ENCODE measurements around the gene KCNMB2.
"Not testable (repeated sequence)": the region's sequence is repeated elsewhere in the genome, so short reads cannot be mapped to it uniquely, and the experiment has no call there.

KCNMB2 gene

GRCh38 chr3:178536211-178537079 is at the start of gene KCNMB2:
Gene KCNMB2, plus strand, starts transcription at chr3:178536436.
- no peak for DNase-seq (ENCODE audit: low read depth)

GRCh38 chr3:178486903-178487302 is 49.3 kb upstream of the KCNMB2 start:
- DNase-seq (ENCODE audit: low read depth) = no peak

GRCh38 chr3:178487752-178488151 is 48.5 kb upstream of the KCNMB2 start:
- DNase-seq (ENCODE audit: low read depth) = no peak

DNA sequence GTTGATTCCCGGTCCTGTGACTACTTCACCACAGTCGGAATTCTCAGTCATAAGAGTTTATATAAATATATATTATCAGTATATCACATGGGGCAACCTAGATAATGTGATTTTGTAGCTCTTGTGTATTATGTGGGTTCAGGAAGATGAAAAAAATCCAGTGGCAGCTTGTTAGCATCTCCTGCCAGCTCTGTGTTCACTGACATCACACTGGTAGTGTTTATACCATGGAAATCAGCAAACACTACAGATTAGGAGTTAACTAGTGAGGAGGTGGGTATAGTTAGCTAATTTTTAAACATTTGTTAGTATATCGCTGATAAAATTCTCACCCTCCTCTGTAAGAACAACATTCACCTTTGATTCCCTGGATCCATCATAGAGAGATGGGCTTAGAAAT is 44.5 kb upstream of the KCNMB2 start:
- DNase-seq (ENCODE audit: low read depth) = no peak

DNA sequence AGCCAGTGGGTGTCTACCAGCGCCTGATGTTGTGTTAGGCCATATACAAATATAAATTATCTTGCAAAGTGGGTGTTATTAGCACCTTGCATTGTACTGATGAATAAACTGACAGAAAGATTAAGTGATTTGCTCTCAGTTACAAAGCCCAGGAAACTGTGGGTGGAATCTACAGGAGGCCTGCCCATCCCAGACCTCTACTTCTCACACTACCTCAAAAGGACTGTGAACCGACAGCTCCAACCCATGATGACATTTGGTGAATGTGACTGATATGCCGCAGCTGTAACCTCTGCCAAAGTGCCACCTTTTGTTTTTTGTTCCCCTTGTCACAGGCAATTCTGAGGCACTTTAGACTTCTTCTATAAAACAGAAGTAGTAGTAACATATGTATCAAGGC is 43.7 kb upstream of the KCNMB2 start:
- no peak for DNase-seq (ENCODE audit: low read depth)

GRCh38 chr3:178494386-178494785 is 41.9 kb upstream of the KCNMB2 start:
- no peak for DNase-seq (ENCODE audit: low read depth)

DNA sequence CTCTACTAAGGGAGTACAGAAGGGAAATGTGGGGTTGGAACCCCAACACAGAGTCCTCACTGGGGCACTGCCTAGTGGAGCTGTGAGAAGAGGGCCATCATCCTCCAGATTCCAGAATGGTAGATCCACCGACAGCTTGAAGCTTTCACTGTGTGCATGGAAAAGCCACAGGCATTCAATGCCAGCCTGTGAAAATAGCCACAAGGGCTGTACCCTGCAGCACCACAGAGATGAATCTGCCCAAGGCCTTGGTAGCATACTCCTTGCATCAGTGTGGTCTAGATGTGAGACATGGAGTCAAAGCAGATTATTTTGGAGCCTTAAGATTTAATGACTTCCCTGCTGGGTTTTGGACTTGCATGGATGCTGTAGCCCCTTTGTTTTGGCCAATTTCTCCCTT is 39.3 kb upstream of the KCNMB2 start:
- no peak for DNase-seq (ENCODE audit: low read depth)

- no peak for DNase-seq (ENCODE audit: low read depth)
These were observed 37.4 kb upstream of the KCNMB2 start for GRCh38 chr3:178498871-178499270.

DNA sequence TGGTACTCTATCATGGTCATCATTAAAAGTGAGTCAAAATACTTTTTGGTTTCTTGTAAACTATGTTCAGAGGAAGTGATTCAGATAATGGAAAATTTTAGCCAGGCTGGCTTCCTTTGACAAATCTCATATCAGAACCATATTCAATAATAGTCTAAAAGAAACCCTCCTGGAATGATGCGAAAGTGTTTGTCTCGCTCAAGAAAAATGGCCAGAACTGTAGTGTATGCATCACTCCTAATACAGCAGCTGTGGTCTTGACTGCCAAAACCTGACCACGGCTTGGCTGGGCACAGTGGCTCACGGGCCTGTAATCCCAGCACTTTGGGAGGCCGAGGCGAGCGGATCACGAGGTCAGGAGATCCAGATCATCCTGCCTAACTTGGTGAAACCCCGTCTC is 35.6 kb upstream of the KCNMB2 start:
- no peak for DNase-seq (ENCODE audit: low read depth)

DNA sequence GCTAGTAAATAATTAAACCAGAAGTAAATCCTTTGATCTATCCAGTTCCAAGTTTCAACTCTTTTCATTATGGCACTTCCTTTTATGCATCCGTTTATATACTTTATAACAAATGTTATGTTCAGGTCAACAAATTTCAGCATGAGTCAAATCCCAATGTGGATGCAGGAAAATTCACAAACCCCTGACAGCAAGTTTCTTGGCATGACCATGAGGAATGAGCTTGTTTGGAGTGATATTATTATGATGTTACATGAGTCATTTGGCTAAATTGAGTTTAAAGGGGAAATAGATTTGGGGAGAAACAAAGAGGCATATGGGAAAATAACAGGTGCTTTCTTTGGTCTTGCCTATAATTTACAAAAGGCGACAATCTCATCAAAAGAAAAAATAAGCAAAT is 32.1 kb upstream of the KCNMB2 start:
- DNase-seq (ENCODE audit: low read depth) = no peak

DNA sequence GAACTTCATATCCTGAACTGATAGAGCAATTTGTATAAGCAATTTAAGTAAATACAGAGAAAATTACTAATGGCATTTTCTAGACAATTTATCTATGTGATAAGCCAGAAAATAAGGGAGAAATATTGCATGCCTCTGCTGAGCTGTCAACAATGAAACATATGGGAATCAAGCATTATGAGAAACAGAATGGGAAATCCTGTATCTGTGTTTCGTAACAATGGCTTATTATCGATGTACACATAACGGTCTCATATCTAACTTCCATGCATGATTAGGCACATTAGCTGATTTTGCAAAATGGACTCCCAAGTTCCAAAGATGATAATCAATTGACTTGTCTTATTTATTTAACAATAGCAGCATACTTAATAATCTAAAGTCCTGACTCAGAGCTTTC is 30.4 kb upstream of the KCNMB2 start:
- no peak for DNase-seq (ENCODE audit: low read depth)

DNA sequence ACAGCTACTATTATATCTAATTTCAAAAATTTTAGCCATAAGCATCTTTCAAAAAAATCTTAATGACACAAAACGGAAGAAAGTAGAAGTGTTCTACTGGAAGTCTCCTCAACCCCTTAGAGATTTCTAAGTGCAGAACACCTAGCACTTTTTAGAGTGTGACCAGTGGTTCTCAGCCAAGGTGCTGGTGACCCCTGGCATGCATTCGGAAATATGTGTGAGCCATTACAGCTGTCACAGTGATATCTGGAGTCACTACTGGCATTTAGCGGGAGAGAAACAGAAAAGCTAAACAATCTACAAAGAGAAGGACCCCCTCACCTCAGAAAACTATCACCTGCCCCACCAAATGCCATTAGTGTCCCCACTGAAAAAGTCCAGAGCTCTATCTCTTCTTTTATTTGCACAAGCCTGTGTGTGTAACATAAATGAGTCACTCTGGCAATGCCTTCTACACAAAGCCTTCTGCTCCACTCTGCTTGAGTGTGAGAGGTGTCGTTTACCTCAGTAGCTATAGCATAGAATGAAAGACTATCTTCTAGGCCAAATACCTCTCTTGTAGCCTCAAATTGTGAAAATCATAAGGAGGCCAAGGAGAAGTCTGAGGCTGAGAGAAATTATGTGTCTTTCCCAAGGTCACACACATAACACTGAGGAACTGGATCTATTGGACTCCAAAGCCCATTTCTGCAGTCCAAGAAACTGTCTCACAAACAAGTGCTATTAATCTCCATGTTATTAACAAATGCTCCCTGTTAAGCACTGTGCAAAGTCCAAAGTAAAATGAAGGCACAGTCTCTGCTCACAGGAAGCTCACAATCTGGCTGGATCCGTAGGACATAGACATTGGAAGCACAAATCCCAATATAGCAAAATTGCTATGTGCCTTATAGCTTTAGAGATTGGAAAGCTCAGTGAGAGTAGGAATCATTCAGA is 28.5 kb upstream of the KCNMB2 start:
- no peak for DNase-seq (ENCODE audit: low read depth)

DNA sequence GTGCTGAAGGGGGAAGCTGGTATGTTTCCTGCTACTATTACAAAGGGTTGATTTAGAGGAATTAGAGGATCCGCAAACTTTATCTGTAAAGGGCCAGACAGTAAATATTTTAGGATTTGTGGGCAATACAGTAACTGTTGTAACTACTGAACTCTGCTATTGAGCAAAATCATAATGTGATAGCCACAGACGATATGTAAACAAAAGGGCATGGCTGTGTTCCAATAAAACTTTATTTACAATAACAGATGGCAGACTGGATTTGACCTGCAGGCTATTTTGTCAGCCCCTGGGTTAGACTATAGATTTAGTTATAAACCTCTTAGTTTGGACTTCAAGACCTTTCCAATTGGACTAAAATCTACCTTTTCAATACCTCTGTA is 27.8 kb upstream of the KCNMB2 start:
- DNase-seq (ENCODE audit: low read depth) = no peak

DNA sequence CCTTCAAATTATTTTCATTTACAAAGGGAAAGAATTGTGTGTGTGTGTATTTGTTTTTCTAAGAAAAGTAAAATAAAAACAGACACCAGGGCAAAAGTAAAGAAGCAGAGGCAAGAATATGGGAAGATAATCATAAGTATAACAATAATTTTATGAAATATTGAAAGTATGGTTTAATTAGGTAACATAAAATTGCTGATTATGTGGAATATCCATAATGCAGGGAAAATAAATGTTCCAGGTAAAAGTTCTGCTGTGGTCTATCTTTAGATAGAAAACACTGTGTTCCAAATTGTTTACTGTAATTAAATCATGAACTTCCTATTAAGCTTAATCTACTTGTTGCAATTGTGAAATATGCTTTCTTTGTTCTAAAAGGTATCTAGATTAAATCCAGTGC is 25.7 kb upstream of the KCNMB2 start:
- DNase-seq (ENCODE audit: low read depth) = no peak

- no peak for DNase-seq (ENCODE audit: low read depth)
These were observed 23.6 kb upstream of the KCNMB2 start for GRCh38 chr3:178512647-178513046.

- no peak for DNase-seq (ENCODE audit: low read depth)
These were observed 22.5 kb upstream of the KCNMB2 start for GRCh38 chr3:178513546-178514380.

GRCh38 chr3:178514401-178514800 is 21.8 kb upstream of the KCNMB2 start:
- DNase-seq (ENCODE audit: low read depth) = no peak

GRCh38 chr3:178515076-178515744 is 21.0 kb upstream of the KCNMB2 start:
- not testable (repeated sequence) for DNase-seq (ENCODE audit: low read depth)

GRCh38 chr3:178517665-178518334 is 18.4 kb upstream of the KCNMB2 start:
- no peak for DNase-seq (ENCODE audit: low read depth)

- no peak for DNase-seq (ENCODE audit: low read depth)
These were observed 17.4 kb upstream of the KCNMB2 start for GRCh38 chr3:178518660-178519396.
